Diencephalon (tissue), 1 donor: ENCODE results near the gene GUCY1A2. TPM values are rescaled to one million over a fixed set of nuclear protein-coding genes. Genes with fewer than 3 reads are reported as not detected.

Experiments
- total RNA-seq: library from RNA; depleted of rRNA; stranded (reverse); fragments of >200 nt; gene quantifications from one replicate; pipeline ENCODE4 v1.2.3, GENCODE V29; 2014

GUCY1A2 gene
- 97.8 TPM for total RNA-seq

GRCh38 chr11:107018219-107018901, at the start of gene GUCY1A2:
Gene GUCY1A2 (minus strand): TSS chr11:107018476. CDS start chr11:107018055, 421 bp downstream.

